GM23338 (cell line): Measurements from ENCODE around the gene KIF5A.

Source experiments
- CREB1 ChIP-seq: fragments of 250-450 bp; sonication (Bioruptor Pico); IDR thresholded peaks from 2 replicates; pipeline ENCODE4 v1.5.0; 2020; ENCODE audit warnings: low read depth, mild to moderate bottlenecking, moderate library complexity
- CTCF ChIP-seq, 2 experiments: fragments of 200-600 bp in 1 of 2; sonication (generic) in 1 of 2; conservative IDR thresholded peaks; 2 replicates each; pipeline versions ENCODE4 v1.5.1 to v1.6.1; 2016 to 2017; ENCODE audit warnings: antibody characterized with exemption in 2 of 2, low read depth in 2 of 2, mild to moderate bottlenecking in 2 of 2, moderate library complexity in 1 of 2
- ETS1 ChIP-seq: IDR thresholded peaks from 2 replicates; pipeline ENCODE4 v1.6.1; 2016; ENCODE audit warnings: antibody characterized with exemption
- EZH2 ChIP-seq: fragments of 200-600 bp; sonication (generic); IDR thresholded peaks from one replicate; pipeline ENCODE4 v1.8.0; 2017; ENCODE audit warnings: antibody characterized with exemption, mild to moderate bottlenecking, low read depth; ENCODE audit not compliant: unreplicated experiment
- EZH2phosphoT487 ChIP-seq: fragments of 200-600 bp; sonication (generic); IDR thresholded peaks from one replicate; pipeline ENCODE4 v1.8.1; 2018; ENCODE audit warnings: antibody characterized with exemption; ENCODE audit not compliant: unreplicated experiment
- NANOG ChIP-seq: IDR thresholded peaks from 2 replicates; pipeline ENCODE4 v1.6.1; 2016; ENCODE audit warnings: antibody characterized with exemption, borderline replicate concordance
- POLR2AphosphoS5 ChIP-seq: IDR thresholded peaks from 2 replicates; pipeline ENCODE4 v1.6.1; 2016; ENCODE audit warnings: antibody characterized with exemption, low read depth
- STAT1 ChIP-seq: IDR thresholded peaks from one replicate; pipeline ENCODE4 v1.6.1; 2016; ENCODE audit warnings: antibody characterized with exemption; ENCODE audit not compliant: unreplicated experiment
- ZNF114 ChIP-seq: fragments of 250-450 bp; sonication (Bioruptor Pico); IDR thresholded peaks from 2 replicates; pipeline ENCODE4 v1.5.0; 2020; ENCODE audit warnings: mild to moderate bottlenecking, moderate library complexity
- ZNF331 ChIP-seq: fragments of 250-450 bp; sonication (Bioruptor Pico); IDR thresholded peaks from 2 replicates; pipeline ENCODE4 v1.5.0; 2020; ENCODE audit warnings: low read depth, mild to moderate bottlenecking, moderate library complexity
- ZNF462 ChIP-seq: fragments of 250-450 bp; sonication (Bioruptor Pico); IDR thresholded peaks from 2 replicates; pipeline ENCODE4 v1.5.0; 2020; ENCODE audit warnings: mild to moderate bottlenecking, moderate library complexity
- TF ChIP-seq, protein P1 (sequence below): IDR thresholded peaks from one replicate; pipeline ENCODE4 v1.6.1; 2018; ENCODE audit warnings: antibody characterized with exemption; ENCODE audit not compliant: unreplicated experiment

GRCh38 chr12:57574795-57575194 is 25.0 kb downstream of the KIF5A start:
- no peak for TF ChIP-seq POLR2AphosphoS5
- TF ChIP-seq EZH2phosphoT487: no peak
- TF ChIP-seq CTCF (conservative IDR thresholded peaks at IDR 0.05; ENCODE audit: low read depth in 2 of 2): no peak
- TF ChIP-seq, protein P1, sequence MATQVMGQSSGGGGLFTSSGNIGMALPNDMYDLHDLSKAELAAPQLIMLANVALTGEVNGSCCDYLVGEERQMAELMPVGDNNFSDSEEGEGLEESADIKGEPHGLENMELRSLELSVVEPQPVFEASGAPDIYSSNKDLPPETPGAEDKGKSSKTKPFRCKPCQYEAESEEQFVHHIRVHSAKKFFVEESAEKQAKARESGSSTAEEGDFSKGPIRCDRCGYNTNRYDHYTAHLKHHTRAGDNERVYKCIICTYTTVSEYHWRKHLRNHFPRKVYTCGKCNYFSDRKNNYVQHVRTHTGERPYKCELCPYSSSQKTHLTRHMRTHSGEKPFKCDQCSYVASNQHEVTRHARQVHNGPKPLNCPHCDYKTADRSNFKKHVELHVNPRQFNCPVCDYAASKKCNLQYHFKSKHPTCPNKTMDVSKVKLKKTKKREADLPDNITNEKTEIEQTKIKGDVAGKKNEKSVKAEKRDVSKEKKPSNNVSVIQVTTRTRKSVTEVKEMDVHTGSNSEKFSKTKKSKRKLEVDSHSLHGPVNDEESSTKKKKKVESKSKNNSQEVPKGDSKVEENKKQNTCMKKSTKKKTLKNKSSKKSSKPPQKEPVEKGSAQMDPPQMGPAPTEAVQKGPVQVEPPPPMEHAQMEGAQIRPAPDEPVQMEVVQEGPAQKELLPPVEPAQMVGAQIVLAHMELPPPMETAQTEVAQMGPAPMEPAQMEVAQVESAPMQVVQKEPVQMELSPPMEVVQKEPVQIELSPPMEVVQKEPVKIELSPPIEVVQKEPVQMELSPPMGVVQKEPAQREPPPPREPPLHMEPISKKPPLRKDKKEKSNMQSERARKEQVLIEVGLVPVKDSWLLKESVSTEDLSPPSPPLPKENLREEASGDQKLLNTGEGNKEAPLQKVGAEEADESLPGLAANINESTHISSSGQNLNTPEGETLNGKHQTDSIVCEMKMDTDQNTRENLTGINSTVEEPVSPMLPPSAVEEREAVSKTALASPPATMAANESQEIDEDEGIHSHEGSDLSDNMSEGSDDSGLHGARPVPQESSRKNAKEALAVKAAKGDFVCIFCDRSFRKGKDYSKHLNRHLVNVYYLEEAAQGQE: no peak
- TF ChIP-seq ZNF114: no peak
- no peak for TF ChIP-seq EZH2
- TF ChIP-seq STAT1: no peak
- TF ChIP-seq CREB1 (CRISPR knock-in tag): no peak
- no peak for TF ChIP-seq ETS1
- no peak for TF ChIP-seq ZNF462 (CRISPR knock-in tag)
- TF ChIP-seq NANOG: no peak
- no peak for TF ChIP-seq ZNF331 (CRISPR knock-in tag)
